K562 (cell line): Measurements from ENCODE around the gene HMGN2. TPM values are rescaled to one million over a fixed set of nuclear protein-coding genes. Genes with fewer than 3 reads are reported as not detected.

Experiments
- CHD7 ChIP-seq: fragments of 200-600 bp; sonication (generic); IDR thresholded peaks from one replicate; pipeline ENCODE4 v1.6.1; 2012; ENCODE audit warnings: mild to moderate bottlenecking, low read depth, low read length, inconsistent platforms
- DNMT1 ChIP-seq: fragments of 450-650 bp; IDR thresholded peaks from 2 replicates; pipeline ENCODE4 v1.6.1; 2016; ENCODE audit warnings: antibody characterized with exemption, mild to moderate bottlenecking
- E2F3 ChIP-seq: fragments of 250-450 bp; sonication (Bioruptor Pico); IDR thresholded peaks from 2 replicates; pipeline ENCODE4 v1.4.0; 2020; ENCODE audit warnings: mild to moderate bottlenecking
- E4F1 ChIP-seq: fragments of 250-450 bp; sonication (Bioruptor Pico); IDR thresholded peaks from 2 replicates; pipeline ENCODE4 v1.5.0; 2021; ENCODE audit warnings: mild to moderate bottlenecking, borderline replicate concordance
- EWSR1 ChIP-seq: fragments of 450-650 bp; IDR thresholded peaks from 2 replicates; pipeline ENCODE4 v1.6.1; 2018; ENCODE audit warnings: borderline replicate concordance, mild to moderate bottlenecking, low read depth, moderate library complexity; ENCODE audit not compliant: partially characterized antibody
- FUS ChIP-seq: fragments of 200-400 bp; formaldehyde crosslinking; optimal IDR thresholded peaks from 2 replicates; pipeline ENCODE3; 2017; ENCODE audit warnings: low read depth, low read length
- MNT ChIP-seq, 2 experiments: fragments of 450-650 bp; conservative IDR thresholded peaks; 2 replicates each; pipeline ENCODE4 v1.6.1; 2017; ENCODE audit warnings: mild to moderate bottlenecking in 2 of 2, moderate library complexity in 2 of 2
- SAFB ChIP-seq: fragments of 200-400 bp; formaldehyde crosslinking; IDR thresholded peaks from 2 replicates; pipeline ENCODE4 v1.6.1; 2017; ENCODE audit warnings: low read depth, low read length, borderline replicate concordance
- ZC3H4 ChIP-seq: sonication (generic); formaldehyde crosslinking; IDR thresholded peaks from 2 replicates; pipeline ENCODE4 v1.9.0; 2021; ENCODE audit warnings: missing genetic modification reagents, borderline replicate concordance
- ZFP36 ChIP-seq: fragments of 150-350 bp; IDR thresholded peaks from 2 replicates; pipeline ENCODE4 v1.6.1; 2018; ENCODE audit warnings: low read length, low read depth; ENCODE audit not compliant: partially characterized antibody
- ZNF224 ChIP-seq: sonication (generic); formaldehyde crosslinking; IDR thresholded peaks from 2 replicates; pipeline ENCODE4 v1.8.0; 2022; ENCODE audit warnings: mild to moderate bottlenecking, missing genetic modification reagents
- ZNF445 ChIP-seq: fragments of 250-450 bp; sonication (Bioruptor Pico); IDR thresholded peaks from 2 replicates; pipeline ENCODE4 v1.4.0; 2020; ENCODE audit warnings: low read depth, mild to moderate bottlenecking, moderate library complexity
- ZNF507 ChIP-seq: conservative IDR thresholded peaks from 2 replicates; pipeline ENCODE4 v1.6.1; 2017; ENCODE audit warnings: missing genetic modification characterization, missing compliant biosample characterization
- ZNF696 ChIP-seq: fragments of 250-450 bp; sonication (Bioruptor Pico); conservative IDR thresholded peaks from 2 replicates; pipeline ENCODE4 v1.4.0; 2020; ENCODE audit warnings: mild to moderate bottlenecking, moderate library complexity
- polyA plus RNA-seq, 8 experiments: library from polyadenylated mRNA; depleted of rRNA in 4 of 8; stranded (reverse) in 5 of 8; unstranded in 3 of 8; fragments of >200 nt; fragmentation: Nextera tagmentation in 2 of 8; fragmentation: Illumina TruSeq in 1 of 8; extraction: Ambion mirVana in 2 of 8; extraction: Trizol in 1 of 8; gene quantifications; 2 replicates each; pipeline versions ENCODE4 v1.2.1 to v1.2.3, GENCODE V29; 2011 to 2014; ENCODE audit warnings: inconsistent platforms in 1 of 8, missing spikeins in 1 of 8
- total RNA-seq, 7 experiments: library from RNA; depleted of rRNA in 6 of 7; stranded (reverse); fragments of >200 nt in 6 of 7; fragmentation: Illumina TruSeq in 2 of 7; extraction: Trizol in 2 of 7; gene quantifications; 2 replicates each; pipeline versions ENCODE4 v1.2.1 to v1.2.3, GENCODE V29; 2011 to 2021; ENCODE audit warnings: low replicate concordance in 1 of 7

Gene HMGN2
- total and polyA plus RNA-seq, 9 of the 15 experiments (the other 6 are each of a cell fraction or from before 2014, with no cell fraction given): 370 to 1,354 (median 965) TPM

DNA sequence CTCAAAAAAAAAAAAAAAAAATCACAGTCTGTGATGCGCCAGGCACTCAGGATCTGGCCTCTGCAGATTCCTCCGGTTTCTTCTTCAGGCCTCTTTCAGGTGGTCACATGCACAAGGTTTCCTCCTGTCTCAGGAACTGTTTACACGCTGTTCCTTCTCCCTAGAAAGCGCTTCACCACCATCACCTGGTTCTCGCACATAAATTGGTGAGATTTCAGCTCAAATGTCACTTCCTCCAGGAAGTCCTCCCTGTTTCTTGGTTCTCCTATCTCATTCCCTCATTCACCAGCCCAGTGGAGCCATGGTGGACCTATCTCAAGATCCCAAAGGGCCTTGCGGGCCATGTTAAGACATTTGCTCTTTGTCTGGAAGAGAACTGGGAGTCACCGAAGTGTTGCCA lies 26.7 kb downstream of the HMGN2 start (continued):
- no peak for TF ChIP-seq ZC3H4 (CRISPR knock-in tag)
- TF ChIP-seq E4F1 (CRISPR knock-in tag): no peak
- peak; percentile 99 for TF ChIP-seq ZFP36
- TF ChIP-seq DNMT1: no peak
- no peak for TF ChIP-seq ZNF445 (CRISPR knock-in tag)
- no peak for TF ChIP-seq CHD7
- no peak for TF ChIP-seq SAFB
- TF ChIP-seq ZNF507 (tag): no peak
- TF ChIP-seq MNT (conservative IDR thresholded peaks at IDR 0.05): no peak
- TF ChIP-seq ZNF224 (CRISPR knock-in tag): no peak
- no peak for TF ChIP-seq E2F3 (CRISPR knock-in tag)
- TF ChIP-seq ZNF696: no peak
- TF ChIP-seq EWSR1: no peak
- no peak for TF ChIP-seq FUS
